Astrocyte (in vitro differentiated cells and primary cell): ENCODE measurements around the gene ARPC4. TPM values are rescaled to one million over a fixed set of nuclear protein-coding genes. Genes with fewer than 3 reads are reported as not detected.

Experiments
- DNase-seq: peaks from one replicate; pipeline ENCODE4 v3.0.0-alpha.2; 2010; ENCODE audit warnings: low read depth
- FAIRE-seq: peaks from 2 replicates; lab custom pipeline; 2011; peaks lifted over from hg19 to GRCh38; lab: Jason Lieb, UNC
- H2AFZ ChIP-seq: 2 replicates; pipeline ENCODE4 v1.6.0; 2012; ENCODE audit warnings: low read depth, low read length, inconsistent platforms
- H3K27ac ChIP-seq: 2 replicates; pipeline ENCODE4 v1.5.1; 2011; ENCODE audit warnings: low read depth, low read length, inconsistent platforms
- H3K27me3 ChIP-seq: 2 replicates; pipeline ENCODE4 v1.6.0; 2011; ENCODE audit warnings: low read length, inconsistent platforms; ENCODE audit not compliant: insufficient read depth
- H3K36me3 ChIP-seq: 2 replicates; pipeline ENCODE4 v1.5.1; 2011; ENCODE audit warnings: low read length, inconsistent platforms; ENCODE audit not compliant: insufficient read depth
- H3K4me1 ChIP-seq: 2 replicates; pipeline ENCODE4 v1.5.1; 2011; ENCODE audit warnings: low read length, inconsistent platforms; ENCODE audit not compliant: insufficient read depth
- H3K4me2 ChIP-seq: 2 replicates; pipeline ENCODE4 v1.6.0; 2012; ENCODE audit warnings: low read length, inconsistent platforms
- H3K4me3 ChIP-seq: 2 replicates; pipeline ENCODE4 v1.5.1; 2011; ENCODE audit warnings: low read depth, mild to moderate bottlenecking, low read length, inconsistent platforms; ENCODE audit not compliant: insufficient read depth
- H3K79me2 ChIP-seq: 2 replicates; pipeline ENCODE4 v1.6.0; 2012; ENCODE audit warnings: mild to moderate bottlenecking, low read length, inconsistent platforms; ENCODE audit not compliant: insufficient read depth
- H3K9ac ChIP-seq: 2 replicates; pipeline ENCODE4 v1.6.0; 2012; ENCODE audit warnings: mild to moderate bottlenecking, low read length, inconsistent platforms
- H3K9me3 ChIP-seq: 2 replicates; pipeline ENCODE4 v1.5.1; 2012; ENCODE audit warnings: low read depth, mild to moderate bottlenecking, low read length, inconsistent platforms; ENCODE audit not compliant: insufficient read depth
- H4K20me1 ChIP-seq: 2 replicates; pipeline ENCODE4 v1.6.0; 2012; ENCODE audit warnings: low read length, inconsistent platforms; ENCODE audit not compliant: insufficient read depth
- H3K27ac Mint-ChIP-seq: one replicate; pipeline ENCODE4 v1.8.0; 2021; ENCODE audit warnings: mild to moderate bottlenecking, mixed read lengths; ENCODE audit not compliant: unreplicated experiment
- H3K27me3 Mint-ChIP-seq: one replicate; pipeline ENCODE4 v1.8.0; 2021; ENCODE audit warnings: low read depth, mixed read lengths; ENCODE audit not compliant: unreplicated experiment
- H3K36me3 Mint-ChIP-seq: one replicate; pipeline ENCODE4 v1.8.0; 2021; ENCODE audit warnings: low read depth, mixed read lengths; ENCODE audit not compliant: unreplicated experiment
- H3K4me1 Mint-ChIP-seq: one replicate; pipeline ENCODE4 v1.8.0; 2021; ENCODE audit warnings: low read depth, mixed read lengths; ENCODE audit not compliant: unreplicated experiment
- H3K4me3 Mint-ChIP-seq: one replicate; pipeline ENCODE4 v1.8.0; 2021; ENCODE audit warnings: mild to moderate bottlenecking, moderate library complexity, mixed read lengths; ENCODE audit not compliant: unreplicated experiment
- H3K9me3 Mint-ChIP-seq: one replicate; pipeline ENCODE4 v1.8.0; 2021; ENCODE audit warnings: mild to moderate bottlenecking, mixed read lengths; ENCODE audit not compliant: unreplicated experiment
- CTCF ChIP-seq: IDR thresholded peaks from 2 replicates; pipeline ENCODE4 v1.5.1; 2011; ENCODE audit warnings: low read depth, mild to moderate bottlenecking, inconsistent platforms, low read length, moderate library complexity; ENCODE audit not compliant: insufficient read depth
- EZH2 ChIP-seq: IDR thresholded peaks from 2 replicates; pipeline ENCODE4 v1.6.1; 2012; ENCODE audit warnings: mild to moderate bottlenecking, low read length, inconsistent platforms; ENCODE audit not compliant: insufficient read depth
- total RNA-seq: library from RNA; stranded (reverse); gene quantifications from 2 replicates; pipeline ENCODE4 v1.2.1, GENCODE V29; 2021

Gene ARPC4
- total RNA-seq, 1 donor from 2014 or later: 205 TPM

- Histone ChIP-seq H3K27me3 (no peaks in the 10 kb centered on the region), H3K9me3 (no peaks in the 10 kb centered on the region), H3K4me2 (no peak overlapping the region), H3K36me3 (peaks cover 47% of the 10 kb centered on the region), H3K79me2 (peaks cover 21% of the 10 kb centered on the region), H3K4me1 (peaks cover 15% of the 10 kb centered on the region), H3K4me3 (no peak overlapping the region), H3K27ac (no peak overlapping the region), H4K20me1 (peaks cover 55% of the 10 kb centered on the region), H2AFZ (no peak overlapping the region), H3K9ac (no peak overlapping the region)
- no peak overlapping the region for H3K4me3 Mint-ChIP-seq
- FAIRE-seq: no peak
- no peaks in the 10 kb centered on the region for H3K27me3 Mint-ChIP-seq
- H3K4me1 Mint-ChIP-seq: peaks cover 31% of the 10 kb centered on the region
- no peak overlapping the region for H3K27ac Mint-ChIP-seq
- no peaks in the 10 kb centered on the region for H3K9me3 Mint-ChIP-seq
- TF ChIP-seq EZH2: no peak
- TF ChIP-seq CTCF: no peak
- DNase-seq: no peak
- peaks cover 29% of the 10 kb centered on the region for H3K36me3 Mint-ChIP-seq
These were observed 13.3 kb downstream of the ARPC4 start for GRCh38 chr3:9806137-9806536.

DNA sequence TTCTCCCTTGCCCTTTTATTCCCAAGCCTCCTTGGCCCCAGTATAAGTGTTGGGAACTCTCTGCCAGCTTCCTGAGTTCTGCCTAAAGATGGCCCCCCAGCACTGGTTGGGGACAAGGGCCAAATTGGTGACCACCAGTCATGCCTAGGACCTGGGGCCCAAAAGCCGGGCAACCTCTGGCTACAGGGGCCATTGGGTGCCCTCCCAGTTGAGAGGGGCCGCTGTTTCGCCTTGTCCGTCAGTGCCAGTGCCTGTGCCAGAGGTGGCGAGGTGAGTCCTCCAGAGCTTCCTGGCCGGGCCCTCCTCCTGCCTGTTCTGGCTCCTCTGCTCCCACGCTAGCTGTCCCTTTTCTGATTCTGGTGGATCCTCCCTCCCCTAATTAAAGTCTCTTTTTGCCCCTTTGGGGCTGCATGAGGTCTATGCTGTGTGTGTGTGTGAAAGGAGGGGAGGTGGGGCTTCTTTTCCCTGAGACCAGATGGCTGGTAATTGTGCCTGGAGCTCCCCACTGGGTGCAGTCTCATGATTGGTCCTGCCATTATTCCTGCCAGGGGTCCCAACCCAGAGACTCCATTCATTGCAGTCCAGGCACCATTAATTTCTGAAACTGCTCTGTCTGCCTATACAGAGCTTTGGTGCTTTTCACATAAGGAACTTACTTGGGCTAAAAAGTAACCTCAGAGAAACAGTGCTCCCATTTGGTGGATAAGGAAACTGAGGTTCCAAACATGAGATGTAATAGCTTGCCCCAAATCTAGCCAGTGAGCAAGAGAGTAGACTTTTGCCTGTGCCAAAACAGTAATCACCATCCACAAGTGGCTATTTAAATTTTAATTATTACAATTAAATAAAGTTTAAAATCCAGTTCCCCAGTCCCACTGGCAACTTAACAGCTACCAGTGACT lies 14.1 kb downstream of the ARPC4 start:
- Histone ChIP-seq H3K4me2 (no peak overlapping the region), H3K4me3 (no peak overlapping the region), H4K20me1 (peaks cover 49% of the 10 kb centered on the region), H2AFZ (no peak overlapping the region), H3K9me3 (no peaks in the 10 kb centered on the region), H3K36me3 (peaks cover 40% of the 10 kb centered on the region), H3K79me2 (peaks cover 15% of the 10 kb centered on the region), H3K4me1 (peaks cover 15% of the 10 kb centered on the region), H3K27me3 (no peaks in the 10 kb centered on the region), H3K27ac (no peak overlapping the region), H3K9ac (no peak overlapping the region)
- DNase-seq (no peak), FAIRE-seq (no peak)
- Mint-ChIP-seq H3K36me3 (peaks cover 24% of the 10 kb centered on the region), H3K27me3 (no peaks in the 10 kb centered on the region), H3K4me1 (peaks cover 31% of the 10 kb centered on the region), H3K4me3 (no peak overlapping the region), H3K9me3 (no peaks in the 10 kb centered on the region), H3K27ac (no peak overlapping the region)
- TF ChIP-seq CTCF: no peak
- TF ChIP-seq EZH2: no peak

DNA sequence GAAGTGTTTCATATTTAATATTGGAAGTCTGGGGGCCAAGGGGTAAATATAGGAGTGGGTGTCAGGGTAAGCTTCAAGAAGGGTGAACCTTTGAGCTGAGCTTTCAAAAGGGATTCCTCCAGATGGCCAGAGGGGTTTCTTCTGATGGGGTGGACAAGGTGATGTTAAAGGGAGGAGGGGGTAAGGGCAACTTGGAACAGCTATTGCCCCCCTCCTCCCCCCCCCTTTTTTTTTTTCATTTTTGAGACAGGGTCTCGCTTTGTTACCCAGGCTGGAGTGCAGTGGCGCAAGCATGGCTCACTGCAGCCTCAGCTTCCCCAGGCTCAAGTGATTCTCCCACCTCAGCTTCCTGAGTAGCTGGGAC lies 15.1 kb downstream of the ARPC4 start:
- no peaks in the 10 kb centered on the region for H3K27me3 ChIP-seq
- no peak overlapping the region for H3K27ac ChIP-seq
- H3K27me3 Mint-ChIP-seq: no peaks in the 10 kb centered on the region
- H3K9ac ChIP-seq: no peak overlapping the region
- no peaks in the 10 kb centered on the region for H3K9me3 Mint-ChIP-seq
- H3K4me1 Mint-ChIP-seq: peaks cover 31% of the 10 kb centered on the region
- no peak overlapping the region for H3K4me2 ChIP-seq
- peaks cover 22% of the 10 kb centered on the region for H3K36me3 Mint-ChIP-seq
- H2AFZ ChIP-seq: no peak overlapping the region
- peaks cover 15% of the 10 kb centered on the region for H3K4me1 ChIP-seq
- peaks cover 49% of the 10 kb centered on the region for H4K20me1 ChIP-seq
- no peak for TF ChIP-seq CTCF
- no peak for TF ChIP-seq EZH2
- H3K36me3 ChIP-seq: peaks cover 40% of the 10 kb centered on the region
- no peak overlapping the region for H3K27ac Mint-ChIP-seq
- peaks cover 15% of the 10 kb centered on the region for H3K79me2 ChIP-seq
- no peak for DNase-seq
- no peaks in the 10 kb centered on the region for H3K9me3 ChIP-seq
- H3K4me3 ChIP-seq: no peak overlapping the region
- no peak overlapping the region for H3K4me3 Mint-ChIP-seq
- no peak for FAIRE-seq
